Smooth muscle cell (in vitro differentiated cells): ENCODE measurements around the gene LGI2. TPM values are rescaled to one million over a fixed set of nuclear protein-coding genes. Genes with fewer than 3 reads are reported as not detected.

Source experiments
- DNase-seq: peaks from one replicate; lab custom pipeline; 2025; ENCODE audit not compliant: unreplicated experiment; lab: John Stamatoyannopoulos, UW
- H2AFZ ChIP-seq: fragments of 200-600 bp; sonication (generic); 2 replicates; pipeline ENCODE4 v1.6.0; 2016; ENCODE audit warnings: antibody characterized with exemption, low read depth, mild to moderate bottlenecking
- H3F3A ChIP-seq: fragments of 200-600 bp; sonication (generic); 2 replicates; pipeline ENCODE4 v1.6.0; 2017; ENCODE audit warnings: antibody characterized with exemption, low read depth
- H3K27ac ChIP-seq: fragments of 200-600 bp; sonication (generic); 2 replicates; pipeline ENCODE4 v1.5.1; 2016; ENCODE audit warnings: low read depth, mild to moderate bottlenecking
- H3K27me3 ChIP-seq: fragments of 200-600 bp; sonication (generic); 2 replicates; pipeline ENCODE4 v1.6.1; 2016; ENCODE audit warnings: low read depth, mild to moderate bottlenecking
- H3K36me3 ChIP-seq: fragments of 200-600 bp; sonication (generic); 2 replicates; pipeline ENCODE4 v1.5.1; 2016; ENCODE audit warnings: low read depth
- H3K4me1 ChIP-seq: fragments of 200-600 bp; sonication (generic); 2 replicates; pipeline ENCODE4 v1.5.1; 2016; ENCODE audit warnings: low read depth
- H3K4me2 ChIP-seq: fragments of 200-600 bp; sonication (generic); 2 replicates; pipeline ENCODE4 v1.6.0; 2016; ENCODE audit warnings: mild to moderate bottlenecking
- H3K4me3 ChIP-seq: fragments of 200-600 bp; sonication (generic); 2 replicates; pipeline ENCODE4 v1.5.1; 2016; ENCODE audit warnings: mild to moderate bottlenecking
- H3K79me2 ChIP-seq: fragments of 200-600 bp; sonication (generic); 2 replicates; pipeline ENCODE4 v1.6.0; 2016; ENCODE audit warnings: low read depth, mild to moderate bottlenecking
- H3K9ac ChIP-seq: fragments of 200-600 bp; sonication (generic); 2 replicates; pipeline ENCODE4 v1.6.0; 2016; ENCODE audit warnings: low read depth
- H3K9me3 ChIP-seq: fragments of 200-600 bp; sonication (generic); replicated peaks from 2 replicates; pipeline ENCODE4 v1.5.1; 2016; ENCODE audit warnings: low read depth
- H4K20me1 ChIP-seq: fragments of 200-600 bp; sonication (generic); 2 replicates; pipeline ENCODE4 v1.6.0; 2016; ENCODE audit warnings: low read depth
- WGBS: methylation state at CpG from one replicate; pipeline ENCODE4 v1.1.7; 2016; ENCODE audit warnings: low lambda C conversion rate; 5-methylcytosine and 5-hydroxymethylcytosine counted together
- polyA plus RNA-seq: library from polyadenylated mRNA; unstranded; fragments of >200 nt; fragmentation: Nextera tagmentation; extraction: Ambion mirVana; gene quantifications from 2 replicates; pipeline ENCODE4 v1.2.1, GENCODE V29; 2016
- total RNA-seq: library from RNA; depleted of rRNA; stranded (reverse); fragments of >200 nt; gene quantifications from 2 replicates; pipeline ENCODE4 v1.2.3, GENCODE V29; 2014
- TF ChIP-seq, protein P1 (sequence below): fragments of 200-600 bp; sonication (generic); IDR thresholded peaks from 2 replicates; pipeline ENCODE4 v1.5.1; 2017; ENCODE audit warnings: borderline replicate concordance, mild to moderate bottlenecking, antibody characterized with exemption; ENCODE audit not compliant: insufficient read depth, poor library complexity, severe bottlenecking

Gene LGI2
- total and polyA plus RNA-seq, 2 experiments from 2014 or later: 3.1 to 9.3 TPM

DNA sequence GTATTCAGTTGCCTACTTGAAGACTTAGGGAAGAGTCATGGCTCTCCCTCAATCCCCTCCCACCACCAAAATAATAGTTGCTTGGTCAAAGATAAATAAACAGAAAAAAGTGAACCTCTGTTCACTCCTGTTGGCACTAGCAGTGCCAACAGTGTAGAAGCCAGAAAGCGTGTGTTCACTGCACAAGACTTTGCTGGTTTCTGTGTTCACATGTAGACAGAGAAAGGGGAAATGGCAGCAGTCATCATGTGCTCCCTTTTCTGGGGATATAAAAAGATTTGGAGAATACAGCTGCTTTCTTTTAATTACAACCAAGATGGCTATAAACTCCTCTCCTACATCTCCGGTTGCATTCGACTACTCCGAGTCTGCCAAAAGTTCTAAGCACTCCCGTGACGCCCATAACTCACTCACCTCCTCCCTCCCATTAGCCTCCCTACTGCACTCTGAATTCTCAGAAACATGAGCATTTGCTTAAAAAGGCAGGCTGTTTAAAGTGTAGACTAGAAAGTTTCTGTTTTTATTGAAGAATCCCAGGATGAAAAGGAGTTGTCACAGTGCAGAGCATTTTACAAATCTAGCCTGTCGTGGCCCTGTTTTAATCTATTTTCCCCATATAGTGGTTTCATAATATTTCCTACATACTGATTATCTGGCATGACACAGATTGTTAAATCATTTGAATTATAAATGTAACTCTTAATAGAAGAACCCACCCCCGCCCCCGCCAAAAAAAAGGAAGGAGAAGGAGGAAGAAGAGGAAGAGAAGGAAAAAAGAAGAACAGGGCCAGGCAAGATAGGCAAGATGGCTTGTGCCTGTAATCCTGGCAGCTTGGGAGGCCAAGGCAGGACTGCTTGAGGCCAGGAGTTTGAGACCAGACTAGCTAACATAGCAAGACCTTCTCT is 16.7 kb downstream of the LGI2 start:
- Histone ChIP-seq H2AFZ (no peak overlapping the region), H3K27me3 (no peaks in the 10 kb centered on the region), H3F3A (no peaks in the 10 kb centered on the region), H3K4me3 (no peak overlapping the region), H3K27ac (no peak overlapping the region), H4K20me1 (no peaks in the 10 kb centered on the region), H3K9me3 (no peaks in the 10 kb centered on the region), H3K9ac (no peak overlapping the region), H3K79me2 (no peaks in the 10 kb centered on the region), H3K36me3 (no peaks in the 10 kb centered on the region), H3K4me2 (no peak overlapping the region), H3K4me1 (no peaks in the 10 kb centered on the region)
- WGBS: 89% methylated on average over 9 of the region's 9 CpGs
- DNase-seq: no peak
- TF ChIP-seq, protein P1, sequence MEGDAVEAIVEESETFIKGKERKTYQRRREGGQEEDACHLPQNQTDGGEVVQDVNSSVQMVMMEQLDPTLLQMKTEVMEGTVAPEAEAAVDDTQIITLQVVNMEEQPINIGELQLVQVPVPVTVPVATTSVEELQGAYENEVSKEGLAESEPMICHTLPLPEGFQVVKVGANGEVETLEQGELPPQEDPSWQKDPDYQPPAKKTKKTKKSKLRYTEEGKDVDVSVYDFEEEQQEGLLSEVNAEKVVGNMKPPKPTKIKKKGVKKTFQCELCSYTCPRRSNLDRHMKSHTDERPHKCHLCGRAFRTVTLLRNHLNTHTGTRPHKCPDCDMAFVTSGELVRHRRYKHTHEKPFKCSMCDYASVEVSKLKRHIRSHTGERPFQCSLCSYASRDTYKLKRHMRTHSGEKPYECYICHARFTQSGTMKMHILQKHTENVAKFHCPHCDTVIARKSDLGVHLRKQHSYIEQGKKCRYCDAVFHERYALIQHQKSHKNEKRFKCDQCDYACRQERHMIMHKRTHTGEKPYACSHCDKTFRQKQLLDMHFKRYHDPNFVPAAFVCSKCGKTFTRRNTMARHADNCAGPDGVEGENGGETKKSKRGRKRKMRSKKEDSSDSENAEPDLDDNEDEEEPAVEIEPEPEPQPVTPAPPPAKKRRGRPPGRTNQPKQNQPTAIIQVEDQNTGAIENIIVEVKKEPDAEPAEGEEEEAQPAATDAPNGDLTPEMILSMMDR: no peak

DNA sequence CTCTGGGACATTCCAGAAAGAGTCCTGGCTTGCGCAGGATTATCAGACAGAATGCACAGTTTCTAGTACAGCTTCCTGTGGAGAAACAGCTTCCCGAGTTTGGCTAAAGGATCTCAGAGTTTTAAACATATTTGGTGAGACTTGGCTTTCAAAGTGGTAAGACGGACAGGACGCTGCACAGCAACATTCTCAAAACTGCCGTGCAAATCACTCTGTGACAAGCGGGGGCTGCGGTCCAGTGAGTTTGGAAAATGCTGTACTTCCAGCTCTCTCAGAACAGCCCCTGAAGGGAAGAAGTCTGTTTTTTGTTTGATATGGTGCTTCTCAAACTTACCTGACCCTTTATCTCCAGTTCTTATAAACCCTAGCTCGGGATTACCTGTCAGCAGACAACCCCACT is 18.1 kb downstream of the LGI2 start:
- Histone ChIP-seq H2AFZ (no peak overlapping the region), H3K9me3 (no peaks in the 10 kb centered on the region), H3K4me2 (no peak overlapping the region), H3K4me3 (no peak overlapping the region), H3K36me3 (no peaks in the 10 kb centered on the region), H4K20me1 (no peaks in the 10 kb centered on the region), H3F3A (no peaks in the 10 kb centered on the region), H3K79me2 (no peaks in the 10 kb centered on the region), H3K27me3 (no peaks in the 10 kb centered on the region), H3K27ac (no peak overlapping the region), H3K4me1 (no peaks in the 10 kb centered on the region), H3K9ac (no peak overlapping the region)
- DNase-seq: no peak
- TF ChIP-seq, protein P1: no peak
- 88% methylated on average over 8 of the region's 8 CpGs for WGBS

DNA sequence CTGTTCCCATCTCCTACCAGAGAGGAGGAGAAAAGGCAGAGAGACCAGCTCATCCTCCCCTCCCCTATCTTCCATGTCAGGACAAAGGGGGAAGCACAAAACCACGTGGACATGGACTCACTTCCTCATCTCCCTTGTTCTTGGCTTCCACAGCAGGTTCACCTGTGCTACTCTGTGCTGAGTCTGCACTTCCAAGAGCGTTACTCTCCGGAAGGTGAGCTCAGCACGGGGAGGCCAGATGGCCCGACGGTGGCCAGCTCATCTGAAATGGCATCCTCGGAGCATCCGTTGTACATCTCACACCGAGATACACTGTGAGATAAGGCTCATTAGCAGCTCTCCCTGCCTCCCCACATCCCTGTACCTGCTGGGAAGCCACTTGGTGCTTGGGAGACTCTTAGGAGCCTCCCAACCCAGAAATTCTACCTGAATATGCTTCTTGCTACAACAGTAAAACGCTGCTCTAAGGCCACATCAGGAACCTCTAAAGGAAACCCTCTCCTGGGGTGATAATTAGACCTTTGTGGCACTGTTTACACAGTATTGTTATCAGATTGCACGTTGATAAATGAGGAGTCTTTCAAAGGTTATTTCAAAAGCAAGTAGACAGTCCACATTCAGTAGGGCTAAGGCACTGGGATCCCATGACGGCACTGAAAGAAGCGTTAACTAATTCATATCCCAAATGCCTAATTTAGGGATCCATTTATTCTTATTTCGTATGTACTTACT is 19.4 kb downstream of the LGI2 start:
- no peak for DNase-seq
- Histone ChIP-seq H3K27me3 (no peaks in the 10 kb centered on the region), H3K79me2 (no peaks in the 10 kb centered on the region), H3K36me3 (no peaks in the 10 kb centered on the region), H2AFZ (no peak overlapping the region), H3K4me2 (no peak overlapping the region), H3K9me3 (no peaks in the 10 kb centered on the region), H3K4me3 (no peak overlapping the region), H3K27ac (no peak overlapping the region), H4K20me1 (no peaks in the 10 kb centered on the region), H3K4me1 (no peaks in the 10 kb centered on the region), H3K9ac (no peak overlapping the region), H3F3A (no peaks in the 10 kb centered on the region)
- WGBS: 88% methylated on average over 14 of the region's 14 CpGs
- TF ChIP-seq, protein P1: no peak
